Natural killer cell (primary cell): ENCODE data around the gene TBCD. TPM values are rescaled to one million over a fixed set of nuclear protein-coding genes. Genes with fewer than 3 reads are reported as not detected.

Source experiments
- ATAC-seq, 3 donors: fragments of 150-1000 bp in 2 of 3; fragments of 200-7000 bp in 1 of 3; cut with Tn5 transposase; 1 replicate in 1 of 3; 2 replicates in 2 of 3; pipeline ENCODE4 v1.10.0; 2021; ENCODE audit warnings: mild to moderate bottlenecking in 2 of 3, moderate library complexity in 2 of 3
- DNase-seq, 2 donors: peaks; one replicate each; pipeline versions ENCODE4 v3.0.0 to v3.0.0-alpha.2; 2013 to 2021; ENCODE audit warnings: mixed read lengths in 1 of 2
- H3K27ac ChIP-seq: one replicate; pipeline ENCODE4 v1.5.1; 2013; ENCODE audit warnings: mild to moderate bottlenecking, low read length
- H3K27me3 ChIP-seq: one replicate; pipeline ENCODE4 v1.6.1; 2013; ENCODE audit warnings: low read length; ENCODE audit not compliant: control insufficient read depth, insufficient read depth
- H3K36me3 ChIP-seq: one replicate; pipeline ENCODE4 v1.6.1; 2013; ENCODE audit warnings: low read length; ENCODE audit not compliant: control insufficient read depth, insufficient read depth
- H3K4me1 ChIP-seq: one replicate; pipeline ENCODE4 v1.6.1; 2013; ENCODE audit warnings: low read length; ENCODE audit not compliant: control insufficient read depth, insufficient read depth
- H3K4me3 ChIP-seq: one replicate; pipeline ENCODE4 v1.5.1; 2013; ENCODE audit warnings: low read length
- H3K9me3 ChIP-seq: one replicate; pipeline ENCODE4 v1.6.1; 2013; ENCODE audit warnings: low read length; ENCODE audit not compliant: control insufficient read depth, insufficient read depth
- H3K27ac Mint-ChIP-seq, 2 donors: one replicate each; pipeline ENCODE4 v1.8.0; 2022; ENCODE audit warnings: mild to moderate bottlenecking in 2 of 2, mixed read lengths in 2 of 2, moderate library complexity in 1 of 2
- H3K27me3 Mint-ChIP-seq, 2 donors: one replicate each; pipeline ENCODE4 v1.8.0; 2022; ENCODE audit warnings: low read depth in 2 of 2, mixed read lengths in 2 of 2
- H3K36me3 Mint-ChIP-seq: one replicate; pipeline ENCODE4 v1.8.0; 2022; ENCODE audit warnings: mixed read lengths
- H3K4me1 Mint-ChIP-seq, 2 donors: one replicate each; pipeline ENCODE4 v1.8.0; 2022; ENCODE audit warnings: mixed read lengths in 2 of 2
- H3K4me3 Mint-ChIP-seq: one replicate; pipeline ENCODE4 v1.8.0; 2022; ENCODE audit warnings: mild to moderate bottlenecking, moderate library complexity, mixed read lengths
- H3K9me3 Mint-ChIP-seq, 2 donors: one replicate each; pipeline ENCODE4 v1.8.0; 2022; ENCODE audit warnings: mixed read lengths in 2 of 2
- CTCF ChIP-seq: fragments of 200-600 bp; IDR thresholded peaks from one replicate; pipeline ENCODE4 v1.8.0; 2022; ENCODE audit warnings: antibody characterized with exemption
- WGBS: methylation state at CpG from one replicate; pipeline ENCODE4 v1.1.7; 2013; ENCODE audit warnings: missing lambda C conversion rate; ENCODE audit not compliant: insufficient coverage; 5-methylcytosine and 5-hydroxymethylcytosine counted together
- intact Hi-C: fragments of 100-400 bp; cut with micrococcal nuclease; formaldehyde crosslinking; loops from one replicate; pipeline ENCODE4 v1.14.2; 2022
- total RNA-seq, 4 donors: library from RNA; stranded (reverse); fragments of 120-200 nt in 1 of 4; gene quantifications; one replicate each; pipeline versions ENCODE4 v1.2.3 to v1.2.4, GENCODE V29; 2013 to 2022

The TBCD gene
- total RNA-seq, 3 donors from 2014 or later (not counting 1 experiment from before 2014, with no cell fraction given): 92.0 to 149 (median 132) TPM

- WGBS: 96% methylated on average over 28 of the region's 28 CpGs
- H3K27ac Mint-ChIP-seq: no peak overlapping the region
These were observed 222.5 kb downstream of the TBCD start for GRCh38 chr17:82974136-82974952.

DNA sequence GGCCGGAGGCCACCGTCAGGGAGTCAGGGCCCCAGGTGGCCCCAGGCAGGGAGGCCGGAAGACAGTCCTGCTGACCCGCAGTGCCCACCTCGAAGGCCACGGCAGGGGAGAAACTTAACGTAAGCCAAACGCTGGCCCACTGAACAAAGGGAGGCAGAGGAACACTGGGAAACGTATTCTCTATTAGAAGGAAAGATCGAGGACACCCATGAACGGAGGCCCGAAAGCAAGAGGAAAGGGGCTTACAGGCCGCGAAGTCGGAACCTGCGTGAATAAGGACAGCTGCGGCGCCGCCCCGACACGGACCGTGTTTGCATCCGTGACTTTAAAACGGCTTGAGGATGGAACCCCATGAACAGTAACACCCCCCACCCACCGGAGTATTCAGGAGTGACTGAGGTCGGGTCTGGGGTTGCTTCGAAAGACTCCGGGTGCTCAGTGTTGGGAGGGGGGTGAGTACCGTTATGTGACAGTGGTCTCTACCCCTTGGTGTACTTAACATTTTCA lies 225.2 kb downstream of the TBCD start:
- ATAC-seq: no peak
- H3K27me3 ChIP-seq: no peaks in the 10 kb centered on the region
- DNase-seq: no peak
- peaks cover 21 to 22% of the 10 kb centered on the region in 2 donors for H3K4me1 Mint-ChIP-seq
- intact Hi-C loops: no loop called here
- H3K27ac ChIP-seq: no peak overlapping the region
- H3K36me3 ChIP-seq: no peaks in the 10 kb centered on the region
- H3K4me1 ChIP-seq: peaks cover 18% of the 10 kb centered on the region
- H3K27me3 Mint-ChIP-seq: no peaks in the 10 kb centered on the region
- no peak overlapping the region for H3K4me3 Mint-ChIP-seq
- H3K4me3 ChIP-seq: no peak overlapping the region
- no peak for TF ChIP-seq CTCF
- no peaks in the 10 kb centered on the region for H3K9me3 Mint-ChIP-seq
- H3K9me3 ChIP-seq: no peaks in the 10 kb centered on the region
- no peaks in the 10 kb centered on the region for H3K36me3 Mint-ChIP-seq
- 98% methylated on average over 23 of the region's 29 CpGs for WGBS
- H3K27ac Mint-ChIP-seq: no peak overlapping the region

More at GRCh38 chr17:82974136-82974952, 222.5 kb downstream of the TBCD start:
- H3K4me3 Mint-ChIP-seq: no peak overlapping the region
- H3K9me3 Mint-ChIP-seq: no peaks in the 10 kb centered on the region
- Histone ChIP-seq H3K27ac (no peak overlapping the region), H3K36me3 (no peaks in the 10 kb centered on the region), H3K27me3 (no peaks in the 10 kb centered on the region), H3K4me1 (peaks cover 14% of the 10 kb centered on the region), H3K9me3 (no peaks in the 10 kb centered on the region), H3K4me3 (no peak overlapping the region)
- no peaks in the 10 kb centered on the region for H3K36me3 Mint-ChIP-seq
- no peak for DNase-seq
- TF ChIP-seq CTCF: no peak
- no peaks in the 10 kb centered on the region for H3K27me3 Mint-ChIP-seq
- H3K4me1 Mint-ChIP-seq: peaks cover 16 to 18% of the 10 kb centered on the region in 2 donors
- no peak for ATAC-seq
- intact Hi-C loops: no loop called here

- Mint-ChIP-seq H3K4me3 (no peak overlapping the region), H3K36me3 (no peaks in the 10 kb centered on the region), H3K4me1 (peaks cover 21 to 22% of the 10 kb centered on the region in 2 donors), H3K27me3 (no peaks in the 10 kb centered on the region), H3K9me3 (no peaks in the 10 kb centered on the region), H3K27ac (no peak overlapping the region)
- intact Hi-C loops: no loop called here
- DNase-seq (no peak), ATAC-seq (no peak)
- Histone ChIP-seq H3K36me3 (no peaks in the 10 kb centered on the region), H3K4me1 (peaks cover 18% of the 10 kb centered on the region), H3K27me3 (no peaks in the 10 kb centered on the region), H3K27ac (no peak overlapping the region), H3K4me3 (no peak overlapping the region), H3K9me3 (no peaks in the 10 kb centered on the region)
- no peak for TF ChIP-seq CTCF
- WGBS: 94% methylated on average over 20 of the region's 20 CpGs
These were observed 225.7 kb downstream of the TBCD start for GRCh38 chr17:82977606-82978005.
